ENCODE results near the gene SNX18.

Gene SNX18

GRCh38 chr5:54589786-54590185 lies 72.2 kb downstream of the SNX18 start:
- H3K9me3 ChIP-seq (ENCODE audit: severe bottlenecking), result peaks cover 4% of the 10 kb centered on the region
- no peak for TF ChIP-seq CTCF (IDR thresholded peaks at IDR 0.05; ENCODE audit: low read depth, low read length)
- H3K4me3 ChIP-seq (ENCODE audit: low read depth, low read length), result no peak overlapping the region
- no peak for DNase-seq
- H3K27ac ChIP-seq, result no peak overlapping the region
- no peaks in the 10 kb centered on the region for H3K36me3 ChIP-seq
- no peaks in the 10 kb centered on the region for H3K27me3 ChIP-seq (ENCODE audit: insufficient read depth, low read depth, severe bottlenecking)

GRCh38 chr5:54590824-54591223 lies 73.3 kb downstream of the SNX18 start:
- TF ChIP-seq CTCF (IDR thresholded peaks at IDR 0.05; ENCODE audit: low read depth, low read length), result no peak
- DNase-seq, result no peak
- H3K36me3 ChIP-seq, result no peaks in the 10 kb centered on the region
- peaks cover 4% of the 10 kb centered on the region for H3K9me3 ChIP-seq (ENCODE audit: severe bottlenecking)
- no peak overlapping the region for H3K27ac ChIP-seq
- no peak overlapping the region for H3K4me3 ChIP-seq (ENCODE audit: low read depth, low read length)
- no peaks in the 10 kb centered on the region for H3K27me3 ChIP-seq (ENCODE audit: insufficient read depth, low read depth, severe bottlenecking)

- no peak overlapping the region for H3K27ac ChIP-seq
- TF ChIP-seq CTCF (IDR thresholded peaks at IDR 0.05; ENCODE audit: low read depth, low read length), result no peak
- no peaks in the 10 kb centered on the region for H3K27me3 ChIP-seq (ENCODE audit: insufficient read depth, low read depth, severe bottlenecking)
- DNase-seq, result no peak
- peaks cover 3% of the 10 kb centered on the region for H3K9me3 ChIP-seq (ENCODE audit: severe bottlenecking)
- H3K4me3 ChIP-seq (ENCODE audit: low read depth, low read length), result no peak overlapping the region
- H3K36me3 ChIP-seq, result no peaks in the 10 kb centered on the region
Observed at GRCh38 chr5:54593779-54594178, 76.2 kb downstream of the SNX18 start.

- Histone ChIP-seq H3K27me3 (ENCODE audit: insufficient read depth, low read depth, severe bottlenecking) (no peaks in the 10 kb centered on the region), H3K4me3 (ENCODE audit: low read depth, low read length) (no peak overlapping the region), H3K27ac (no peak overlapping the region), H3K9me3 (ENCODE audit: severe bottlenecking) (peaks cover 3% of the 10 kb centered on the region), H3K36me3 (no peaks in the 10 kb centered on the region)
- no peak for DNase-seq
- TF ChIP-seq CTCF (IDR thresholded peaks at IDR 0.05; ENCODE audit: low read depth, low read length), result no peak
Observed at GRCh38 chr5:54594181-54594580, 76.6 kb downstream of the SNX18 start.

- Histone ChIP-seq H3K36me3 (no peaks in the 10 kb centered on the region), H3K27ac (no peak overlapping the region)
Observed at GRCh38 chr5:54595721-54596120, 78.2 kb downstream of the SNX18 start.

More at GRCh38 chr5:54595721-54596120, 78.2 kb downstream of the SNX18 start:
- no peak overlapping the region for H3K4me3 ChIP-seq (ENCODE audit: low read depth, low read length)
- TF ChIP-seq CTCF (IDR thresholded peaks at IDR 0.05; ENCODE audit: low read depth, low read length), result no peak
- H3K27me3 ChIP-seq (ENCODE audit: insufficient read depth, low read depth, severe bottlenecking), result no peaks in the 10 kb centered on the region
- peaks cover 3% of the 10 kb centered on the region for H3K9me3 ChIP-seq (ENCODE audit: severe bottlenecking)
- DNase-seq, result no peak
